Umbilical cord (tissue), 2 donors: ENCODE measurements around the gene MICAL2. TPM values are rescaled to one million over a fixed set of nuclear protein-coding genes. Genes with fewer than 3 reads are reported as not detected.

Experiments
- DNase-seq: peaks from one replicate; pipeline ENCODE4 v3.0.0-alpha.2; 2015; ENCODE audit warnings: low spot score
- total RNA-seq: library from RNA; depleted of rRNA; stranded (reverse); fragments of >200 nt; gene quantifications from one replicate; pipeline ENCODE4 v1.2.3, GENCODE V29; 2014; ENCODE audit warnings: low replicate concordance; ENCODE audit not compliant: insufficient read depth

Gene MICAL2
- total RNA-seq, 1 donor from 2014 or later: 59.9 TPM

GRCh38 chr11:12286606-12287005 is 176.2 kb downstream of the MICAL2 start:
- DNase-seq: no peak

DNA sequence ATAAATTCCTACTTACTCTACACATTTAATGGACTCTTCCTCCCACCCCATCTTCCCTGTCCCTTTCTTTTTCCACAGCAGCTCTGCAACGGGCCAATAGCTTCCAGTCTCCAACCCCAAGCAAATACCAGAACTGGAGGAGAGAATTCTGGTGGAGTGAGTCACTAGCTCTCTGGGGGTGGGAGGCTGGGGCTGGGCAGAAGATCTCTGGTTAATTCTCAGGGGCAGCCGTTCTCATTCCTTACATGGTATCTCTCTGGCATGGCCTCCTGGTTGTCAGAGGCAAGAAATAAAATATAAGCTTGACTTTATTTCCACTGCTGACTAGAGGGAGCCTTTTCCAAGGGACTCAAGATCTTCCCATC is 176.6 kb downstream of the MICAL2 start:
- peak; percentile 97 for DNase-seq

DNA sequence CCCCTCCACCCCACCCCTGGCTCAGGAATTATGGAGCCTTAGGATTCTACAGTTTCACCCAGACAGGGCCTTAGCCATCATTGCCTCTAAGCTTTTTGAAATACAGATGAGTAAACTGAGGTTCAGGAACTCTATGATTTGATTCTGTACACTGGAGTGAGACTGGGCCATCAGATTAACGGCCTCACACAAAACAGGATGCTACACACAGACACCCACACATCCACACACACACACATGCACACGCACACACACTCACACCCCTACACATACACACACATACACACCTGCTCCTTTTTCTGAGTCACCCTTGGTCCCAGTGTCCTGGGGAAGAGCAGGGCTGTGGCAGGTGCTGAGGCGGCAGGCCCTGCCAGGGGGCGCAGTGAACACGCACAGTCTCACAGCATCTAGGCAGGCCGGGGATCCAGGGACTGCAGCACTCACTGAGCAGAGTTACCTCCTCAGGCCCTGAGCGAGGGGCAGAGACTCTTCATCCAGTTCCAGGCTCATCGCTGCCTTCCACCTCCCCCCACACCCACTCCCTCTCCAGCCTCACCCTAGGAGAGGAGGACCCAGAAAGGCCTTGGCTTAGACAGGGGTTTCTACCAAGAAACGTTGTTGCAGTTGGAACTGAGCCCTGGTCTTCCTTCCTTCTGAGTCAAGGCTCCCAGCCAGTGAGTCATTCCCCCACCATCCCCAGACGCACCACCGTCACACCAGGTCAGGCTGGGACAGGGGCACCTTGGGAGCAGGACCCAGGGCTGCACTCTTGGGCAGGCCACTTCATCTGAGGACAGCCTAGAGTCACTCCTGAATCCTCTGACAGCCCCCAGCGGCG is 177.2 kb downstream of the MICAL2 start:
- DNase-seq: peak; percentile 90

DNA sequence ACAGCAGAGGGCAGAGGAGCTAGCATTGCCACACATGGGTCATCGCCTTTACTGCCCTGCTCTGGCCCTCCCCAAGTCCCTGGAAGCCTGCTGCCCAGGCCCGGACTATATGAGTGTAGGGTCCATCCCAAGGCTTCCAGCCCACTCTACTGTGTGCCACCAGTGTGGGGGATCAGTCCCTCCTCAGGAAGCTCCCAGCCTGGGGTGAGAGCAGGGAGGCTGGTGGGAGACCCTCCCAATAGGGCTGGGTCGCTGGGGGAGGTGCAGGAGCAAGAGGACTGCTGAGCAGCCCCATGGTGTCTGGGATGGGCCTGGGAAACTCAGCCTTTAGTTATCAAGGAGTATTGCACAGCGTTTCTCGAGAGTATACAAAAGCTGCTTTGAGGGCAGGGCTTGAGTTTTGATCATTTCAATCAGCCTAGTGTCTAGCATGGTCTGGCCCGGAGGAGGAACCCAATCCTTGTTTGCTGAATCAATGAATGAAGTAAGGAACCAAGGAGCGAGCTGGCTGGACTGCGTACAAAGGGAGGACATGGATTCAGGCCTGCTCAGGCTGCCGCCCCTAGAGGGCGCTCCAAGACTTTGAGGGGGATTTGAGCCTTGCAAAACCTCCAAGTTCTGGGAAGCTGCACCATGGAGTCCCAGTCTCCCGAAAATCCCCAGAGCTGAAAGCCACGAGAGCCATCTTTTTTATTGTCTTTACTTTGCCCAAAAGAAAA is 178.0 kb downstream of the MICAL2 start:
- peak; percentile 92 for DNase-seq

DNA sequence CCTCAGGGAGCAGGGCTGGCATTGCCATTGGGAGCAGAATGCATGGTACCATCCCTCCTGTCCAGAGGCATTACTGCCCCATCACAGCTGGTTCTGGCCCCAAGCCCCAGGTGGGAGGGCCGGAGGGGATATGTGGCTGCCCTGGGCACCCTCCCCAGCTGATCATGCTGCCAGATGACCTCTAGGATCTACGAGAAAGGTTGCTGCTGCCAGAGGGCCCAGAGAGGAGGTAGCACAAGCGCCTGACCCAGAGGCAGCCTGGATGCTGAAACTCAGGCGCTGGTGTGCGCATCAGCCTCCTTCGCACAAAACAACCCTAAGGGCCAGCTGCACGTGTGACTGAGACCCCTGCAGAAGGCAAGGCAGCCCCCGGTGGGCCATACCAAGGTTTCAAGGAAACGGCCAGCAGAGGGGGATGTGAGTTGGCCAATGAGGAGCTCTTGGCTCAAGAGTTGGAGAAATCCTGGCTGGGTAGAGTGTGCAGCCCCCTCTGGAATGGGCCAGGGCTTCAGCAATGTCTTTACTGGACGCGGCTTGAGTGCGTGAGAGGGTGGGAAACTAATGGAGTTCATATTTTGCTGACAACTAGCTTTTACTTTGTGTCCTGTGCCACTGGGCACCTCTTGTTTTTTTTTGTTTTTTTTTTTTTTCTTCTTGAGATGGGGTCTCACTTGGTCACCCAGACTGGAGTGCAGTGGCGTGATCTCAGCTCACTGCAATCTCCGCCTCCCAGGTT is 178.7 kb downstream of the MICAL2 start:
- DNase-seq: no peak

GRCh38 chr11:12289667-12290476 is 179.5 kb downstream of the MICAL2 start:
- no peak for DNase-seq

- DNase-seq: no peak
Observed at GRCh38 chr11:12290477-12290922, 180.1 kb downstream of the MICAL2 start.

- no peak for DNase-seq
Observed at GRCh38 chr11:12291313-12291712, 180.9 kb downstream of the MICAL2 start.

DNA sequence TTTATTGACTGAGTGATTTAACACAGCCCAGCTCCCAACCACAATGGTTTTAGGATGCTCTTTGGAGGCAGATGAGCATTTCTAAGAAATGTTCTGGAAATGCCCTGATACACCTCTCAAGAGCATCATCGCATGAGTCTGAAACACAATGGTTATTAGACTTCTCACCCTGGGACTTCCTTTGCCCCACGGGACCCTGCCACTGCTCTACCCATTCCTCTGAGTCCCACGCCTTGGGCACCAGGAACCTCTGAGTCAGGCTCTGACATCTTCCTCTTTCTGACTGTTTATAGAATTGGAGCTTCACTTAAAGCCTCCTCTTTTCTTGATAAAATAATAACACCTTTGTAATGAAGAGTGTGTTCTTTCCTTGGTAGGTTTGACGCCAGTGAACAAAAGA is 181.4 kb downstream of the MICAL2 start:
- DNase-seq: no peak

- no peak for DNase-seq
Observed at GRCh38 chr11:12292766-12293165, 182.4 kb downstream of the MICAL2 start.

DNA sequence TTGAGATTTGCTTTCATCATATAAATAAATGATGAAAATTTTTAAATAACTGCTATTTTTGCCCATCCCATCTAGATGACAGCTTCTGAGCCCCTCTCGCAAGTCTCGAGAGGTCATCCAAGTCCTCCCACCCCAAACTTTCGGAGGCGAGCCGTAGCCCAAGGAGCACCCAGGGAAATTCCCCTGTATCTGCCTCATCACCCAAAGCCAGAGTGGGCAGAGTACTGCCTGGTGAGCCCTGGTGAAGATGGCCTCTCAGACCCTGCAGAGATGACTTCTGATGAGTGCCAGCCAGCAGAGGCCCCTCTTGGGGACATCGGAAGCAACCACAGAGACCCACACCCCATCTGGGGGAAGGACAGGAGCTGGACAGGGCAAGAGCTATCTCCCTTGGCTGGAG is 183.1 kb downstream of the MICAL2 start:
- DNase-seq: no peak

DNA sequence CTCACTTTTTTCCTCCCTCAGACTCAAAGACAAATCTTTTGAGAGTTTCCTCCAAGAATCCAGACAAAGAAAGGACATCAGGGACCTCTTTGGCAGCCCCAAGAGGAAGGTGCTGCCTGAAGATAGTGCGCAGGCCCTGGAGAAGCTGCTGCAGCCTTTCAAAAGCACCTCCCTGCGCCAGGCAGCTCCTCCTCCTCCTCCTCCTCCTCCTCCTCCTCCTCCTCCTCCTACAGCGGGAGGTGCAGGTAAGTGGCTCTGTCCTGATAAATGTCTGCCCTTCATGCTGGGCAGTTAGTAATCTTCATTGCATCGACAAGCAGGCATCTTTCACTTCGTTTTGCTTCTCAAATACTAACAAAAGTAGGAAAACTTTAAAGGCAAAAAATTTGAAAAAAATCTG is 184.2 kb downstream of the MICAL2 start:
- DNase-seq: no peak

- DNase-seq: no peak
Observed at GRCh38 chr11:12295943-12296342, 185.6 kb downstream of the MICAL2 start.

- no peak for DNase-seq
Observed at GRCh38 chr11:12298610-12299009, 188.2 kb downstream of the MICAL2 start.

GRCh38 chr11:12301379-12301778 is 191.0 kb downstream of the MICAL2 start:
- no peak for DNase-seq

DNA sequence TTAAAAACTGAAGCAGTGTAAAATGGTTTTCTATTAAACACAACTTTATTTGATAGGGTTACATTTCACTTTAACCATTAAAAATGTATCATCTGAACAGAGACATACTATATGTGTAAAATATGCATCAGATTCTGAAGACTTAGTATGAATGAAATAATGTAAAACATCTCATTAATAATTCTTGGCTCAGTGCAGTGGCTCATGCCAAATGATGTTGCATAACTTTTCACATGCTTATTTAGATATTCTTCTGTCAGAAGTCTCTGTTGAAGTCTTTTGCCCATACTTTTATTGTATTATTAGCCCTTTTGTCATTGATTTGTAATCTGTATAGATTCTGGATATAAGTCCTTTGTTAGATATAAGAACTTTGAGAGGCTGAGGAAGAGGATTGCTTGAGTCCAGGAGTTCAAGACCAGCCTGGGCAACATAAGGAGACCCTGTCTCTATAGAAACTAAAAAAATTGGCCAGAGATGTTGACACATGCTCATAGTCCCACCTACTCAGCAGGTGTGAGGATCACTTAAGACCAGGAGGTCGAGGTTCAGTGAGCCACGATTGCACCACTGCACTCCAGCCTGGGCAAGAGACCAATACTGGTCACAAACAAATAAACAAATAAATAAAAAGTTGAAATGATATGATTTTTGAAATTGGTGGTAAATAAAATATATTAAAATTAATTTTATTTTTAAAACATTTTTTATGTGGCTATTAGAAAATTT is 193.2 kb downstream of the MICAL2 start:
- no peak for DNase-seq

DNA sequence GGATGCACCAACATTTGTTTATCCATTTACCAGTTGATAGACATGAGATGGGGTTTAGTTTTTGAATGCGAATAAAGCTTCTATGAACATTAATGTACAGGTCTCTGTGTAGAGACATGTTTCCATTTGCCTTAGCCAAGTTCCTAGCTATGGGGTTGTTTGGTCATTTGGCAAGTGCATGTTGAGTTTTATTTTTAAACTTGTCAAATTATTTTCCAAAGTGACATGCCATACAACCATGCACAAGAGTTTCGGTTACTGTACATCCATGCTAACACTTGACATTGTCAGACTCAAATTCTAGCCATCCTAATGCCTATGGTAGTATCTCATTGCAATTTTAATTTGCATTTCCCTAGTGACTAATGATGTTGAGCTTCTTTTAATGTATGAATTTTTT is 196.4 kb downstream of the MICAL2 start:
- DNase-seq: no peak

- DNase-seq: no peak
Observed at GRCh38 chr11:12312132-12312531, 201.7 kb downstream of the MICAL2 start.
